Measurements from ENCODE around the gene AMPH. TPM values are rescaled to one million over a fixed set of nuclear protein-coding genes. Genes with fewer than 3 reads are reported as not detected.

Gene AMPH
- total RNA-seq, 4 donors from 2014 or later: 2.8 to 41.2 (median 16.7) TPM

- no peak for ATAC-seq (ENCODE audit: low FRiP score)
- no peak for TF ChIP-seq CTCF (IDR thresholded peaks at IDR 0.05)
- DNase-seq (ENCODE audit: low spot score): no peak
These were observed 27.7 kb upstream of the AMPH start for GRCh38 chr7:38658921-38659320.

GRCh38 chr7:38656968-38657367, 25.8 kb upstream of the AMPH start:
- DNase-seq (ENCODE audit: low spot score): no peak
- no peak for ATAC-seq (ENCODE audit: low FRiP score)
- TF ChIP-seq CTCF (IDR thresholded peaks at IDR 0.05): no peak

- DNase-seq (ENCODE audit: low spot score): no peak
- TF ChIP-seq CTCF (IDR thresholded peaks at IDR 0.05): no peak
- ATAC-seq (ENCODE audit: low FRiP score): no peak
These were observed 24.9 kb upstream of the AMPH start for GRCh38 chr7:38655833-38656774.

GRCh38 chr7:38637957-38638356, 6.8 kb upstream of the AMPH start:
- ATAC-seq (ENCODE audit: low FRiP score): no peak
- DNase-seq (ENCODE audit: low spot score): no peak
- no peak for TF ChIP-seq CTCF (IDR thresholded peaks at IDR 0.05)

- TF ChIP-seq CTCF (IDR thresholded peaks at IDR 0.05): no peak
- ATAC-seq (ENCODE audit: low FRiP score) (no peak), DNase-seq (ENCODE audit: low spot score) (no peak)
These were observed 1.2 kb upstream of the AMPH start for GRCh38 chr7:38632411-38632810.

GRCh38 chr7:38629651-38630510, 1.3 kb downstream of the AMPH start:
- no peak for TF ChIP-seq CTCF (IDR thresholded peaks at IDR 0.05)
- DNase-seq (ENCODE audit: low spot score) (no peak), ATAC-seq (ENCODE audit: low FRiP score) (no peak)

Data from omental fat pad (tissue), 4 donors.